ENCODE measurements around the gene FGF1.

The FGF1 gene

DNA sequence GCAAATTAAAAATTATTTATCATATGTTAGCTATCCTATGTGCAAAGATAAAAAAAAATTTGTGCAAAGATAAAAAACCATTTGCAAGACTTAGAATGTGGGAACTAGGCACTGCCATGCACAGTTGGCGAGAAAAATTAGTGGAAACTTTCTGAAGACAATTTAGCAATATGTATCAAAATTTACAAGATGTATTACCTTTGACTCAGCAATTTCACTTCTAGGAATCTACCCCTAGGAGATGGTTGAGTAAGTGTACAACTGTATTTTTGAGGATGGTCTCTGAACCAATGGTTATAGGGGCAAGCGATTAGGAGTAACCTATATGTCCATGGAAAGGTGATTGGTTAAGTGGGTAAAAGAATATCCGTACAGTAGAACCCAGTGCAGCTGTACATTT is 88.9 kb downstream of the FGF1 start:
- Histone ChIP-seq H3K27ac (ENCODE audit: low read depth, low read length) (no peak overlapping the region), H3K4me3 (ENCODE audit: low read depth, low read length) (no peak overlapping the region), H3K9ac (ENCODE audit: low read length) (no peak overlapping the region), H3K27me3 (ENCODE audit: control insufficient read depth, insufficient read depth, low read length) (no peaks in the 10 kb centered on the region), H3K4me1 (ENCODE audit: control insufficient read depth, insufficient read depth, low read length) (peaks cover 12% of the 10 kb centered on the region), H3K36me3 (ENCODE audit: control insufficient read depth, insufficient read depth, low read length) (no peaks in the 10 kb centered on the region), H3K9me3 (ENCODE audit: control insufficient read depth, insufficient read depth, low read depth, low read length) (no peaks in the 10 kb centered on the region)

DNA sequence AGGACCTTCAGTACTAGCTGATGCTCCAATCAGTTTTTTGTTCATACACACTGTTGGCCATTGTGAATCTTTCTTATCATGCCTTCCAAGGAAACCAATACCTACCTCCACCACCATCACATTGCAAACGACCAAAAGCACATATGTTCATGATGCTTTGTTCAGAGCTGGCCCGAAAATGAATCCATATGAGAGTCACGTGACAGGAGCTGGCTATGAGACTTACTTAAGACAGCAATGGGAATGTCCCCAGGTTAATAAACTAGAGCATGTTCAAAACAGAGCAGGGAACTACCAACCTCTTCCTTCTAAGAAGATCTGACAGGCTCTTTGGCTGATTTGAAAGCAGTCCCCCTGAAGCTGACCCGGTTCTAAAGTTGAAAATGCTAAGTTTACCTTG is 93.5 kb downstream of the FGF1 start:
- Histone ChIP-seq H3K9me3 (ENCODE audit: control insufficient read depth, insufficient read depth, low read depth, low read length) (no peaks in the 10 kb centered on the region), H3K9ac (ENCODE audit: low read length) (no peak overlapping the region), H3K4me3 (ENCODE audit: low read depth, low read length) (no peak overlapping the region), H3K36me3 (ENCODE audit: control insufficient read depth, insufficient read depth, low read length) (no peaks in the 10 kb centered on the region), H3K4me1 (ENCODE audit: control insufficient read depth, insufficient read depth, low read length) (peaks cover 4% of the 10 kb centered on the region; the same call in 1 of the 2 replicates), H3K27ac (ENCODE audit: low read depth, low read length) (no peak overlapping the region), H3K27me3 (ENCODE audit: control insufficient read depth, insufficient read depth, low read length) (no peaks in the 10 kb centered on the region)

DNA sequence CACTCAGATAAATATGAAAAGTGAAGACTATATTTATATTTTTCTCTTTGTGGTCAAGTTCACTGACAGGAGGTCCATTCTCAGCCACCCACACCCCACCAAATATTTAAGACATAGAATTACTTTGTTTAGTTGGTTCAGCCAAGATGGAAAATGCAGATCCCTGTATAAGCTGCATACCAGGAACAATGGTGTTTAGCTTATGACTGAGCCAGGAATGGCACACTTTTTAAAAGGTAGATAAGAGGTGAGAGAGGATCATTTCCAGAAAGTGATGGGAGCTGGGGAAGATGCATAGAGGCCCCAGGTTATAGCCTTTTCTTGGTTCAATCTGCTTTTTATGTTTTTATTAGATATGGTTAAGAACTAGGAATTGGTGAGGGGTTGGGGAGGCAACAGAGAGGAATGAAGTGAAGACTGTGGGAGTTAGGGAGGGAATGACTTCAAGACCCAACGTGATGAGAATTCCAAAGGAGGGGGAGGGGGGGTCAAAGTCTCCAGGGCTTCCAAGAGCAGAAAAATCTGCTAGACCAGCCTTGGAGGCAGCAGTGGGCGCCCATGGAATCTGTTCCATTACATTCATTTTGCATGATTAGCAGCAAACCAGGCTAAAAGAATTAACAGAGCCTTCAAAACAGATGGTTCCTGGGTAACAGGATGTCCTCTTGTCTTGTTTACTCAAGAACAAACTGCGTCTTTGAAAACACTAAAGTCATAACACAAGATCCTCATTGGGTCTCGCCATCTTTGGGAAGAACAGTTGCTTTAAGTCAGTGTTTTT is 95.2 kb downstream of the FGF1 start:
- H3K27me3 ChIP-seq (ENCODE audit: control insufficient read depth, insufficient read depth, low read length) = no peaks in the 10 kb centered on the region
- no peaks in the 10 kb centered on the region for H3K9me3 ChIP-seq (ENCODE audit: control insufficient read depth, insufficient read depth, low read depth, low read length)
- no peaks in the 10 kb centered on the region for H3K36me3 ChIP-seq (ENCODE audit: control insufficient read depth, insufficient read depth, low read length)
- peaks cover 4% of the 10 kb centered on the region; the same call in 1 of the 2 replicates for H3K4me1 ChIP-seq (ENCODE audit: control insufficient read depth, insufficient read depth, low read length)
- no peak overlapping the region for H3K4me3 ChIP-seq (ENCODE audit: low read depth, low read length)
- no peak overlapping the region for H3K27ac ChIP-seq (ENCODE audit: low read depth, low read length)
- no peak overlapping the region for H3K9ac ChIP-seq (ENCODE audit: low read length)

DNA sequence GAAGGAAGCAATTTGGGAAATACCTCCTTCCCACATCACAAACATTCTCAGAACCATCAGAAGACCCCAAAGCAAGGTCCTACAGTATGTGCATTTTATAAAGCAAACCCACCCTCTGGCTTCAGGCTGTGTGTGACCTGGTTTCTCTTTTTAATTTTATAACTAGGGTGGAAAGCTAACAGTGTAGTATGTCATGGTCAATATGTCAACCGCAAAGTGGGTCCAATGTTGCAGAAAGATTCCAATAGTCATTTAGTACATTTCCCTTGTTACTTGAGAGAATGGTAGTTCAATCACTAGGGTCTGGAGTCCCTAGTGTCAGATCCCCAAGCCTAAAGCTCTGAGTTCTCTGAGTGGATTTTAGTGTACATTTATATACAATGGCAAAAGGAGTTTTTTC is 96.2 kb downstream of the FGF1 start:
- Histone ChIP-seq H3K4me3 (ENCODE audit: low read depth, low read length) (no peak overlapping the region), H3K9me3 (ENCODE audit: control insufficient read depth, insufficient read depth, low read depth, low read length) (no peaks in the 10 kb centered on the region), H3K27me3 (ENCODE audit: control insufficient read depth, insufficient read depth, low read length) (no peaks in the 10 kb centered on the region), H3K4me1 (ENCODE audit: control insufficient read depth, insufficient read depth, low read length) (peaks cover 4% of the 10 kb centered on the region; the same call in 1 of the 2 replicates), H3K27ac (ENCODE audit: low read depth, low read length) (no peak overlapping the region), H3K9ac (ENCODE audit: low read length) (no peak overlapping the region), H3K36me3 (ENCODE audit: control insufficient read depth, insufficient read depth, low read length) (no peaks in the 10 kb centered on the region)

DNA sequence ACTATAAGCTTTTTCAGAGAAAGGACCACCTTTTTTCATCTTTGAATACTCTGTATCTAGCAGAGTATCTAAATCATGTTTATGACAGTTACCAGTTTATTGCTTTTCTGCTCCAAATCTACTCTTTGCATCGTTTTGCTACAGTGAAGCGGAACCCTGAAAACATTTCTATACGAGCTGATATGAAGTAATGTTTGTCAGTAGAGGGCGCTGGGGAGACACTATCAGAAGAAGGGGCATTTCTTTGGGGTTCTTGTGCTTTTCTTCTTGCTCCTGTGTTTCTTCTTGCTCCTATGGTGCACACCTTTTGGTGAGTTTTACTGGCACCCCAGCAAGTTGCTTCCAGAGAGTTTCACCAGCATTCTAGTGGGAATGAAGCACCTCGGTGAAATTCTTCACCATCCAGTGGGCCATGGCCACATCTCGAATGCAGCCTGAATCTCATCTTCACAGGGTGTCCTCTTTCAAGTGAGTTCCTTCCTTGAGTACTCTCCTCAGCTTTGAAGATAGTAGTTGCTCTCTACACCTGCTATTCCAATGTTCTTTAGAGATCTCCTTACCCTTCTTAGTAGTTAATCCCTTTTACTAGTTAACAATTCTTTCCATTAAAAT is 98.4 kb downstream of the FGF1 start:
- H3K9me3 ChIP-seq (ENCODE audit: control insufficient read depth, insufficient read depth, low read depth, low read length) = no peaks in the 10 kb centered on the region

DNA sequence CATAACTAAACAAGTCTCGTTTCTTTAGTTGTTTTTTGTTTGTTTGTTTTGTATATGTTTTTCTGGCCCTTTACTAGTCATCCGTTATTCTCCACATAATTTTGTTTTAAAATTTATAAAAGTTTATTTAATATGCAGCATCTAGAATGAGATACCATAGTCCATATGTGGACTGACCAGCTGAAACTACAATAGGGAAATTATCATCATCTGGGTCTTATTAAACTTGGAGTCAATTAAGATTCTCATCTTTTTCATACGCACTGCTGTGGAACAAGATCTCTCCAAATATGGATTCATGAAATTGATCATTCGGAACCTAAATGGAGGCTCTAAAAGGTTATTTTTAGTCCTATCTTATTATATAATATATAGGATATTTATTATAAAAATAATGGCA is 99.3 kb downstream of the FGF1 start:
- peaks cover 4% of the 10 kb centered on the region; the same call in 1 of the 2 replicates for H3K4me1 ChIP-seq (ENCODE audit: control insufficient read depth, insufficient read depth, low read length)
- no peak overlapping the region for H3K27ac ChIP-seq (ENCODE audit: low read depth, low read length)
- no peaks in the 10 kb centered on the region for H3K36me3 ChIP-seq (ENCODE audit: control insufficient read depth, insufficient read depth, low read length)
- no peaks in the 10 kb centered on the region for H3K27me3 ChIP-seq (ENCODE audit: control insufficient read depth, insufficient read depth, low read length)
- no peaks in the 10 kb centered on the region for H3K9me3 ChIP-seq (ENCODE audit: control insufficient read depth, insufficient read depth, low read depth, low read length)
- no peak overlapping the region for H3K4me3 ChIP-seq (ENCODE audit: low read depth, low read length)
- no peak overlapping the region for H3K9ac ChIP-seq (ENCODE audit: low read length)

More for the DNA sequence above, 98.4 kb downstream of the FGF1 start:
- Histone ChIP-seq H3K27ac (ENCODE audit: low read depth, low read length) (no peak overlapping the region), H3K4me1 (ENCODE audit: control insufficient read depth, insufficient read depth, low read length) (peaks cover 4% of the 10 kb centered on the region; the same call in 1 of the 2 replicates), H3K4me3 (ENCODE audit: low read depth, low read length) (no peak overlapping the region), H3K36me3 (ENCODE audit: control insufficient read depth, insufficient read depth, low read length) (no peaks in the 10 kb centered on the region), H3K9ac (ENCODE audit: low read length) (no peak overlapping the region), H3K27me3 (ENCODE audit: control insufficient read depth, insufficient read depth, low read length) (no peaks in the 10 kb centered on the region)

DNA sequence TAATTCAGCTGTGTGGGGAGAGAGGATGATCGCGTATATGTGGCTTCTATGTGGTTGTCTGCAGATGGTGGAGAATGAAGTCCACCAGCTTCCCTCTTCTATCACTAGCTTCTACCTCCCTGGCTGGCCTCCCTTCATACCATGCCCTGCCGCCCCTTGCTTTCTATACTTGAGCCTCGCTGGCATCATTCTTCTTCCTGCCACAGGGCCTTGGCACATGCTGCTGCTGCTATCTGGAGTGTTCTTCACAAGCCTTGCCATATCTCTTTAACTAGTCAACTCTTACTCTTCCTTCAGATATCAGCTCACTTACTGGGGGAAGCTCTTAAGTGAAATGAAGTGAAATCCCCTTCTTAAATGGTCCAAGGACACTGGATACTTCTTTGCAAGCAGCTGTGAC is 100.4 kb downstream of the FGF1 start:
- Histone ChIP-seq H3K27me3 (ENCODE audit: control insufficient read depth, insufficient read depth, low read length) (no peaks in the 10 kb centered on the region), H3K9me3 (ENCODE audit: control insufficient read depth, insufficient read depth, low read depth, low read length) (no peaks in the 10 kb centered on the region), H3K4me1 (ENCODE audit: control insufficient read depth, insufficient read depth, low read length) (no peaks in the 10 kb centered on the region; the same call in 1 of the 2 replicates), H3K9ac (ENCODE audit: low read length) (no peak overlapping the region), H3K27ac (ENCODE audit: low read depth, low read length) (no peak overlapping the region), H3K36me3 (ENCODE audit: control insufficient read depth, insufficient read depth, low read length) (no peaks in the 10 kb centered on the region), H3K4me3 (ENCODE audit: low read depth, low read length) (no peak overlapping the region)

DNA sequence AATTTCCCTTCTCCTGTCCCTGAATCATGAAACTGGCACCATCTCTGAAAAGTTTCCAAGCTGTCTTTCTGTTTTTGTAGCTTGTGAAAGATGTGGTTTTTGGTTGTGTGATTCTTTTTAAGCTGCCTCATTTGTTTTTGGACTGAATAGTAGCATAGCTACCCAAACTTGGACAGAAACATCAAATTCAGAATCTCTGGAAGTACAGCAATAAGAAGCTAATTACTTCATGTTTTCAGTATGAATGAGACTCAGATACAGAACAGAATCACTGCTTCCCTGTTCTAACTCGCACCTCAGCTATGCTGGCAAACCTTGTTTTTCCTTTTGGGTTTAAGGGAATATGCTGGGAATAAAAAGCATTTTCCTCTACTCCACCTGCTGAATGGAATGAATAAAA is 101.0 kb downstream of the FGF1 start:
- Histone ChIP-seq H3K27ac (ENCODE audit: low read depth, low read length) (no peak overlapping the region), H3K4me1 (ENCODE audit: control insufficient read depth, insufficient read depth, low read length) (no peaks in the 10 kb centered on the region; the same call in 1 of the 2 replicates)

DNA sequence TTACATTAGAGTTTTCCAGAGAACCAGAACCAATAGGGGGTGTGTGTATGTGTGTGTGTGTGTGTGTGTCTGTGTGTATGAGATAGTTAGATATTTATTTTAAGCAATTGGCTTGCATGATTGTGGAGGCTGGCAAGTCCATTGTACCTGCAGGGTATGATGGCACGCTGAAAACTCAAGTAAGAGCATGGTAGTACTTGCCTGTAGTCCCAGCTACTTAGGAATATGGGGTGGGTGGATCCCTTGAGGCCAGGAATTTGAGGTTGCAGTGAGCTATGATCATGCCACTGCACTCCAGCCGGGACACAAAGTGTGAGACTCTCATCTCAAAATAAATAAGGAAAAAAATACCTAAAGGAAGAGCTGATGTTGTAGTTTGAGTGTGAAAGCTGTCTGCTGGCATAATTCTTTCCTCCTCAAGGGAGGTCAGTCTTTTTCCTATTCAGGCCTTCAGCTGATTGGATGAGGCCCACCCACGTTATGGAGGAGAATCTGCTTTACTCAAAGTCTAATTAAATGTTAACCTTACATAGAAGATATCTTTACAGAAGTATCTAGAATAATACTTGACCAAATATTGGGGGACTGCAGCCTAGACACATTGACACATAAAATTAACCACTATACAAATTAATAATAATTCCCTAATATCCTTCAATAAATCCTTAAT is 107.6 kb downstream of the FGF1 start:
- Histone ChIP-seq H3K27ac (ENCODE audit: low read depth, low read length) (no peak overlapping the region), H3K9ac (ENCODE audit: low read length) (no peak overlapping the region), H3K27me3 (ENCODE audit: control insufficient read depth, insufficient read depth, low read length) (no peaks in the 10 kb centered on the region), H3K9me3 (ENCODE audit: control insufficient read depth, insufficient read depth, low read depth, low read length) (peaks cover 4% of the 10 kb centered on the region; the same call in 1 of the 2 replicates), H3K4me1 (ENCODE audit: control insufficient read depth, insufficient read depth, low read length) (peaks cover 3% of the 10 kb centered on the region; the same call in 1 of the 2 replicates), H3K36me3 (ENCODE audit: control insufficient read depth, insufficient read depth, low read length) (no peaks in the 10 kb centered on the region), H3K4me3 (ENCODE audit: low read depth, low read length) (no peak overlapping the region)

More for the DNA sequence above, 101.0 kb downstream of the FGF1 start:
- no peak overlapping the region for H3K9ac ChIP-seq (ENCODE audit: low read length)
- no peaks in the 10 kb centered on the region for H3K27me3 ChIP-seq (ENCODE audit: control insufficient read depth, insufficient read depth, low read length)
- H3K4me3 ChIP-seq (ENCODE audit: low read depth, low read length) = no peak overlapping the region
- H3K36me3 ChIP-seq (ENCODE audit: control insufficient read depth, insufficient read depth, low read length) = no peaks in the 10 kb centered on the region
- H3K9me3 ChIP-seq (ENCODE audit: control insufficient read depth, insufficient read depth, low read depth, low read length) = no peaks in the 10 kb centered on the region

DNA sequence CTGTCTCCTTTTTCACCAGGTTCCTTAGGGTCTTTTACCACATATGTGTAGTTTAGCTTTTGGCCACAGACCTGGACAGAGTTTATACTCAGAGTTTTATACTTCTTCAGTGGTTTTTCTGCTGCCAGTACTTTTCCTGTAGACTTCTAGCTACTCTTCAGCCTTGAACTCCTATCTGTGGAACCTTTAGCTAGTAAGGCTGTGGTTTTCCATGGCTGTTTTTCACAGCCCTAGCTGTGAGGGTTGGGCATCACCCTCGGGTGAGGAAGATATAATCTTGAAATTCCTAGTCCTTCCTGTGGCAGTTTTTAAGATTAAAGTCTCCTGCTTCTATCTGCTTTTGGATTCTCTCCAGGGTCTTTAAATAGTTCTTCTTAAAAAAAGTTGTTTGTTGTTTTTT is 109.1 kb downstream of the FGF1 start:
- Histone ChIP-seq H3K27ac (ENCODE audit: low read depth, low read length) (no peak overlapping the region), H3K4me1 (ENCODE audit: control insufficient read depth, insufficient read depth, low read length) (peaks cover 10% of the 10 kb centered on the region; the same call in 1 of the 2 replicates), H3K4me3 (ENCODE audit: low read depth, low read length) (no peak overlapping the region), H3K9ac (ENCODE audit: low read length) (no peak overlapping the region), H3K27me3 (ENCODE audit: control insufficient read depth, insufficient read depth, low read length) (no peaks in the 10 kb centered on the region), H3K9me3 (ENCODE audit: control insufficient read depth, insufficient read depth, low read depth, low read length) (peaks cover 4% of the 10 kb centered on the region; the same call in 1 of the 2 replicates), H3K36me3 (ENCODE audit: control insufficient read depth, insufficient read depth, low read length) (no peaks in the 10 kb centered on the region)

DNA sequence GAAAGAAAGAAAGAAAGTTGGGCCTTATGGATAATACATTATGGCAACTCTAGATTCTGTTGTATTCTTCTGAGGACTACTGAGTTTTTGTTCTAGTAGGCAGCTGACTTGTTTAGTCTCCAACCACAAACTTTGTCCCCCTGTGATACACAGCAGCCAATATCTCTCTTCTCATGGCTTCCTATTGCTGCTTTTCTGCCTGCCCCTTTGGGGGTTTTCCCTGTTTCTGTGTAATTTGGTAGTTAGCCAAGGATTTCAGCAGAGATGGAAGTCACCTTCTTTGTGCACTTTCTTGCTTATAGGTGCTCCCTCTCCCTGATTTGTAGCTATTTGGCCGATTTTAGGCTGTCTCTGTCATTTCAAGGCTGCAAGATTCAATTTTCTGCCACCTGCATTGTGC is 109.6 kb downstream of the FGF1 start:
- no peaks in the 10 kb centered on the region for H3K36me3 ChIP-seq (ENCODE audit: control insufficient read depth, insufficient read depth, low read length)
- peaks cover 15% of the 10 kb centered on the region; the same call in 1 of the 2 replicates for H3K4me1 ChIP-seq (ENCODE audit: control insufficient read depth, insufficient read depth, low read length)
- H3K27ac ChIP-seq (ENCODE audit: low read depth, low read length) = no peak overlapping the region
- no peak overlapping the region for H3K4me3 ChIP-seq (ENCODE audit: low read depth, low read length)
- peaks cover 4% of the 10 kb centered on the region; the same call in 1 of the 2 replicates for H3K9me3 ChIP-seq (ENCODE audit: control insufficient read depth, insufficient read depth, low read depth, low read length)
- H3K27me3 ChIP-seq (ENCODE audit: control insufficient read depth, insufficient read depth, low read length) = no peaks in the 10 kb centered on the region
- no peak overlapping the region for H3K9ac ChIP-seq (ENCODE audit: low read length)
